Iris pigment epithelial cell (primary cell): ENCODE results near the gene CNGB1.

Experiments used
- DNase-seq: peaks from one replicate; pipeline ENCODE4 v3.0.0-alpha.2; 2011; ENCODE audit warnings: low read depth

CNGB1 gene

DNA sequence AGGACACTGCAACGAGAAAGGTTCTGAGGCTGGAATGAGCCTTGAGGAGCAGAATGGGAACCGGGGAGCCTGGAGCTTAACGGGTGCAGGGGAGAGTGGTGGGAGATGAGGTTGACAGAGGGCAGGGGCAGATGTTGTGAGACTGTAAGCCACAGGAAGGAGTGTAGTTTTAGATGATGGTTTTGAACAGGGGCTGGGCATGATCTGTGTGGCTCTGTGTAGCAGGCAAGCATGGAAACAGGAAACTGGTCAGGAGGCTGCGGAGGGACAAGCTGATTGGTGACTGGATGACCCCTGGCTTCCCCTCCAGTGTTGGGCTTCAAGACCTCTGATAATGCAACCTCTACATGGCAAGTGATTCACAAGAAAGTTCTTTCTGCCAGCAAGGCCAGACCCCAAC lies 1.4 kb upstream of the CNGB1 start:
- DNase-seq = no peak

- DNase-seq = no peak
Observed at GRCh38 chr16:57971848-57972247, 920 bp upstream of the CNGB1 start.

DNA sequence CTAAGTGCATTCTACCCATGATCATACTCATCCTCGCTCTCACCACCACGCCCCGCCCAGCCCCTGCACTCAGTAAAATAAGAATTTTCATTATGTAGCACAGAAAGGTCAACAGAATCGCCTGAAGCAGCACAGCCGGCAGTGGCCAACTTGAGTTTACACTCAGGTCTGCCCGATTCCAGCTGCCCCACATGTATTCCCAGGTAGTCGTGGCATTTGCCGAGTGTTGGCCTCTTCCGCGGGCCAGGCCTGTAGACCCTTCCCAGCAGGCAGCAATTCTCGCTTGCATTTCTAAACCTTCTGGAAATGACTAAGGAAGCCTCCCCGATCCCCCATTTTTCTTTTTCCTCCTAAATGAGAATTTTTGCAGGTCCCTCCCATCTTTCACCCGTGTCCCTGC lies 609 bp downstream of the CNGB1 start:
- DNase-seq = no peak

- no peak for DNase-seq
Observed at GRCh38 chr16:57969451-57970123, 1.3 kb downstream of the CNGB1 start.

GRCh38 chr16:57967916-57968315 lies 3.0 kb downstream of the CNGB1 start:
- no peak for DNase-seq

DNA sequence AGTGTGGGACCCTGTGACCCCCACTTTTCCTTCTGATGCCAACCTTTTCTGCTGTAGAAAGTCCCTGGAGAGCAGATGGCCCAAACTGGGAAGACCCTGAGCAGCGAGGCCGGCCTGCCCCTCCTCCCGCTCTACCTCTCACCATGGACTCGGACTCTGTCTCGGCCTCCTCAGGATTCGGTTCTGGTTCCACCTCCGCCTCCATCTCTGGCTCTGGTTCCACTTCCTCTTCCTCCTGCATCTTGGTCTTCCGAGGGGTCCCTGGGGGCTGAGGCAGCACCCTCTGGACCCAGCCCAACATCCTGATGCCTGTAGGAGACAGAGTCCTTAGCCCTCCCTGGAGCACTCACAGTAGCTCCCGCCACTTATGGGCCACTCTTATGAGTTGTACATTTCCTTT lies 3.9 kb downstream of the CNGB1 start:
- no peak for DNase-seq

DNA sequence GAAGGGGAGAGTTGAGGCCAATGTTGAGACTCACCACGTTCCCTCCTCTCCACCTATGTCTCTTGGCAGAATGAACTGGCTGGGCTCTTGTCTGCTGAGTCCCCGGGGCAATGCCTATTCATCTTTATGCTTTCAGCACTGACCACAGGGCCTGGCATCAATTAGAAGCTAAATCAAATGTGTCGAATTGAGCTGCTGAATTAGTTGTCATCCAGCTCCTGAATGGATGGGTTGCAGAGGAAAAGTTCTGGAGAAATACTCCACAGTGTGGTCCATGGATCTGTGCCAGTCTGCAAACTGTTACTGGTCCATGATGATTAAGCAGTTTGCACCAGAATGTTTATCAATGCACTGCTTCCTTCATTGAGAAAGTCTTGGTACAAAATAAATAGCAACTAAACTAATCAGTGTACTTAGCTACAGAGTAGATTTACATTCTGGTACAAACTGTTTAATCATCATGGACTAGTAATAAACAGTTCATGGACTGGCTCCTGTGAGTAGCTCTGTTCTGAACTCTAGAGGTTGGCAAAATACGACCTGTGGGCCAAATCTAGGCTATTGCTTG lies 4.6 kb downstream of the CNGB1 start:
- DNase-seq = peak; percentile 31

- no peak for DNase-seq
Observed at GRCh38 chr16:57964157-57964700, 6.7 kb downstream of the CNGB1 start.

- no peak for DNase-seq
Observed at GRCh38 chr16:57962756-57963155, 8.2 kb downstream of the CNGB1 start.

GRCh38 chr16:57962046-57962445 lies 8.9 kb downstream of the CNGB1 start:
- DNase-seq = no peak

- DNase-seq = no peak
Observed at GRCh38 chr16:57961538-57961937, 9.4 kb downstream of the CNGB1 start.

- no peak for DNase-seq
Observed at GRCh38 chr16:57960826-57961472, 10.0 kb downstream of the CNGB1 start.

- no peak for DNase-seq
Observed at GRCh38 chr16:57960310-57960709, 10.6 kb downstream of the CNGB1 start.

GRCh38 chr16:57959804-57960203 lies 11.1 kb downstream of the CNGB1 start:
- DNase-seq = no peak

GRCh38 chr16:57959121-57959520 lies 11.8 kb downstream of the CNGB1 start:
- no peak for DNase-seq

- DNase-seq = no peak
Observed at GRCh38 chr16:57958544-57958943, 12.4 kb downstream of the CNGB1 start.

- no peak for DNase-seq
Observed at GRCh38 chr16:57957673-57958392, 13.1 kb downstream of the CNGB1 start.

DNA sequence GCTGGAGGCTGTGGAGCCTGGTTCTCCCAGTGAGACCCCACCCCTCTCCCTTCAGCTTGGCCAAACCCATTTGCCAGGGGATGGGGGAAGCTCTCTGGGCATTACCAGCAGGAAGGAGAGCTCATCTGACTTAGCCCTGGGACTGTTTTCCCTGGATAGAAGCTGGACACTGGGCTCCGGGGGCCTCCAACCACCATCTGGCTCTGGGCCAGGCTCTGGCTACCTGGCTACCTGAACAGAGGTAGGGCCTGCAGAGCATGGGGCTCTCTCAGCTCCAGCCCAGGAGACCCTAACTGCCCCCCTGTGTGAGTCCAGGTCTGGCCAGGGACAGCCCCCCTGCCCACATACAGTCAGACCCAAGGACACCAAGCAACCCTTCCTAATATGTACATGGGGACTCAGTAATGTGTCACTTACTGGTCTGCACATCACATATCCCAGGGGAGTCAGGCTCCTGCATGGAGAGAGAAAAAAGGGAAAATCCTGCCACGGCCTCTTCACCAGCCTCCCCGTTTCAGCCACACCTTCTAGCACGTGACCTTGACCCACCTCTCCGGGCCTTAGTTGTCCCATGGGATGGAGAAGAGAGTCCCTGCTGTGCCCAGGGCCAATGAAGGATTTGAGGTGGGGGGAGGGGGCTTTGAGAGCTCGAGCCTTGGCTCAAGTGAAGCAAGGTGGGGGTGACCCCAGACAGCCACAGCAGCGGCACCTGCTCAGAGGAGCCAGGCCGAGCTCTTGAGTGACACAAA lies 13.8 kb downstream of the CNGB1 start:
- no peak for DNase-seq

DNA sequence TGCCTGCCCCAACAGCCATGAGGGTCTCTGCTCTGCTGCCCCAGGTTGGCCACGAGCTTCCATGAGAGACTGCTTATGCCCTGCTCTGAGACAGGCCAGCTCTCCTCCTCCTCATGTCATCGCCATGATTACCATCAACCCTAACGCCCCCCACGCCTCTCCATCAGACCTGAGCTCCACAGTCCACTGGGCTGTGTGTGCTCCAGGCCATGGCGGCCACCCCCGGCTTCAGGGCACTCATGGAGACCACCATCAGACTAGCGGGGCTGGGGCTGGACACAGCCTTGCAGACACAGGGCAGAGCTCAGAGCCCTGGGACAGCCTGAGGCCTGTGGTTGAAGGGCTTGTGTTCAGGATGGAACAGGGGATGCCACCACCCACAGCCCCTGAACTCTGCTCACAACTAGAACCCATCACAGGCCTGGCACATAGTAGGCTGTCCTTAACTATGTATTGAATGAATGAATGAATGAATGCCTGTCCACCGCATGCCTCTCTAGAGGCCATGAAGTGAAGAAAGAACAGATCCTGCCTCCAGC lies 14.6 kb downstream of the CNGB1 start:
- DNase-seq = no peak

- no peak for DNase-seq
Observed at GRCh38 chr16:57955572-57956188, 15.2 kb downstream of the CNGB1 start.

GRCh38 chr16:57953857-57954256 lies 17.1 kb downstream of the CNGB1 start:
- no peak for DNase-seq
